ENCODE measurements around the gene SH3YL1.

GRCh38 chr2:210660-211059 is 53.2 kb downstream of the SH3YL1 start:
- TF ChIP-seq POLR2A (IDR thresholded peaks at IDR 0.05) (no peak), CTCF (IDR thresholded peaks at IDR 0.05) (no peak)
